HG03039 (cell line): ENCODE data around the gene TPCN2.

ENCODE experiments used
- ATAC-seq: cut with Tn5 transposase; IDR thresholded peaks from one replicate; pipeline ENCODE4 v1.9.1; 2021; ENCODE audit warnings: mild to moderate bottlenecking, moderate library complexity; ENCODE audit not compliant: unreplicated experiment

The TPCN2 gene

GRCh38 chr11:69108030-69108429 lies 59.3 kb downstream of the TPCN2 start:
- ATAC-seq, result no peak

GRCh38 chr11:69108559-69108958 lies 59.8 kb downstream of the TPCN2 start:
- ATAC-seq, result no peak

DNA sequence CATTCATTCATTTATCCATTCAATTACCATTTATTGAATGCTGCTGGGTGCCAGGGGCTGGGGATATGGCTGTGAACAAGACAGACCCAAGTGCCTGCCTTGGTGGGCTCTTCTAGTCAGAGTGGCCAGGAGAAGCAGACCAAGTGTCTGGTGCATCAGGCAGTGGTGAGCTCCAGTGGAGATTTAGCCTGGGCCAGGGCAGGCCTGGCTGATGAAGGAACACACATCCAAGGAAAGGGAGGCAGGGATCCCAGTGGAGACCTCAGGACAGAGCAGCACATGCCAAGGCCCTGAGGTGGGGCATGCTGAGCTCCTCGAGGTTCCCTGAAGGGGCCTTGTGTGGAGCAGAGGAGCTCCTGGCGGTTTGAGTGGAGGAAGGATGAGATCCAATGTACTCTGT lies 60.4 kb downstream of the TPCN2 start:
- no peak for ATAC-seq

- no peak for ATAC-seq
These were observed 61.7 kb downstream of the TPCN2 start for GRCh38 chr11:69110451-69110850.

DNA sequence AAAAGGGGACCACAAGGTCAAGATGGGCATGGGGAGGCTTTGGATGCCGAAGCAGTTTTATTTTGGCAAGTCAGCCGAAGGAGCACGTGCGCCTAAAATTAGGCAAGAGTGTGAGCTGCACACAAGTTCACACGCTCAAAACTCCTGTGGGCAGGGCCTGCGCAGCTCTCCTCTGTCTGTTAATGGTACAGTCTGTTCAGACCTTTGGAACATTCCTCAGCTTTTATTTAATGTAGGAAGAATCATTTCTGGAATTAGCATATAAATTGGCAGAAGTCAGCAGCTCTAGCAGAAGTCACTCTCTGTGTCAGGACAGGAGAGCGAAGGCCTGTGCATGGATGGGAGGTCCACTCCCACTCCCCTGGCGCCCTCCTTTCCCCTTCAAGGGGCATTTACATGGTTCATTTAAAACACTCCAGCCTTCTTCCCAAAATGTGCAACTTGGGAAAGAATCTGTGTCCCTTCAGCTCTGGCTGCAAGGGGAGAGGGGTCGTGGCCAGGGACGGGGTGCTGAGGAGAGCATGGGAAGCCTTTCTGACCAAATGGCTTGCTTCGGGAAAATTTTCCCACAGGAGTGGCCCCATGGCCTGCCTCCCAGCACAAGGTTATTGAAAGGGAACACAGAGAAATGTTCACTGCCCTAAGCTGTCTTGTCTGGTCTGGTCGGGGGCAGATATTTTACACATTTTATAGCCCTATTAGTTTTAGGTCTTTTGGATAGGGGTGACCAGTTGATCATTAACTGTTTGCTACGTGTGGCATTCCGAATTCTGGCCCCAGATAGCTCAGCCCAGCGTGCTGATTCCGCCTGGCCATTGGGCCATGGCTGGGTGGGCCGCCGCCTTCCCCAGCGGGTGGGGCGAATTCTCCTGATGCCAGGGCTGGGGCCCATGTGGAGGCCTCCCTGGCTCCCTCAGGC lies 63.2 kb downstream of the TPCN2 start:
- ATAC-seq, result no peak

GRCh38 chr11:69113226-69113625 lies 64.5 kb downstream of the TPCN2 start:
- ATAC-seq, result no peak

GRCh38 chr11:69113646-69114340 lies 65.1 kb downstream of the TPCN2 start:
- no peak for ATAC-seq

- ATAC-seq, result no peak
These were observed 65.6 kb downstream of the TPCN2 start for GRCh38 chr11:69114362-69114761.

- ATAC-seq, result no peak
These were observed 66.2 kb downstream of the TPCN2 start for GRCh38 chr11:69114811-69115523.

DNA sequence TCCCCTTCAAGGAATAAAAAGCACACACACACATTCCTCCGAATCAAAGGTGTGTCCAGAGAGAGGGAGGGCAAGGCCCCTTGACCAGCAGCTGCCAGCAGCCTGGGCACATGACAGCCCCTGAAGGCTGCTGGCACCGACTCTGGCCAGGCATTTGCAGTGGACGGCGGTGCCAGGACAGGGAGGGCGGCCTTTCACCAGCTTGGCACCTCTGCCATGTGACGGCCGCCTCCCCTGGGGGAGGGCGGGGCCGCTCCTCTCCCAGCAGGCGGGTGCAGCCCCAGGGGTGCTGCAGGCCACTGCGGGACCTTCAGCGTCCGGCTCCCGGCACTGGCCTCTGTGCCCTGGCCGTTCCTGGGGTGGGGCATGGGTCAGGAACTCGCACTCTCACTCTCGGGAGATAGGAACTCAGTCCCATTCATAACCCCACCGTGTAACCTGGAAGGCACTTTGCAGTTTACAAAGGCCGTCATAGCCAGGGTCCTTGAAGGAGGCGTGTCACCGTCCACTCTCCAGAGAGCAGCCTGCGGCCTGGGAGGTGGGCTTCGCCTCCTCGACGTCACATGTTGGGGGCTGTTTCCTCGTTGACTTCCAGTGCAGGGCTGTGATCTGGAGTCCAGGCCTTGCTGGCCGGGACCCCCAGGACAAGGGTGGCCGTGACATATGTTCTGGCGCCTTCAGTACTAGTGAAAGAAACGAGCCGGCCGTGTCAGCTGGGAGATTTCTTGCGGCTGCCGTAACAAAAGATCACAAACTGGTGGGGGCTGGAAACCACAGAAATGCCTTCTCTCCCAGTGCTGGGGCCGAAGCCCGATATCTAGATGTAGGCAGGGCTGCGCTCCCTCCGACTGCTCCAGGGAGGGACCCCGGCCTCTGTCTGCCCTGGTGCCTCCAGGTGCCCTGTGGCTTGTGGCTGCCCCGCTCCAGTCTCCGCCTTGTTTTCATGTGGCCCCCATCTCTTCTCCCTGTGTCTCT lies 67.1 kb downstream of the TPCN2 start:
- no peak for ATAC-seq

- ATAC-seq, result no peak
These were observed 67.9 kb downstream of the TPCN2 start for GRCh38 chr11:69116671-69117070.

GRCh38 chr11:69119190-69119589 lies 70.5 kb downstream of the TPCN2 start:
- no peak for ATAC-seq

- ATAC-seq, result no peak
These were observed 71.6 kb downstream of the TPCN2 start for GRCh38 chr11:69120096-69120875.

GRCh38 chr11:69121021-69121420 lies 72.3 kb downstream of the TPCN2 start:
- no peak for ATAC-seq

GRCh38 chr11:69121621-69122325 lies 73.0 kb downstream of the TPCN2 start:
- no peak for ATAC-seq

DNA sequence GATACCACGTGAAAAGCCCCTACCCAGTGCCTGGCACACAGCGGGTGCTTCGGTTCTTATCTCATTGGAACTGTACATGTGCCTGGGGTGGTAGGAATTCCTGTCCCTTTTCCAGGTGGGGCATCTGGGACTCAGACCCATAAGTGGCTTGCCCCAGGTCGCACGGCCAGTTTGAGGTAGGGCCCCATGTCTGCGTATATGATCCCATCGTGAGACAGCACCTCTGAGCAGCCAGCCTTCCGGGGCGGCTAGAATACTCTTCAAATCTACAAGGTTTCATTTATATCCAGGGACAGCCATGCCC lies 73.5 kb downstream of the TPCN2 start:
- no peak for ATAC-seq

DNA sequence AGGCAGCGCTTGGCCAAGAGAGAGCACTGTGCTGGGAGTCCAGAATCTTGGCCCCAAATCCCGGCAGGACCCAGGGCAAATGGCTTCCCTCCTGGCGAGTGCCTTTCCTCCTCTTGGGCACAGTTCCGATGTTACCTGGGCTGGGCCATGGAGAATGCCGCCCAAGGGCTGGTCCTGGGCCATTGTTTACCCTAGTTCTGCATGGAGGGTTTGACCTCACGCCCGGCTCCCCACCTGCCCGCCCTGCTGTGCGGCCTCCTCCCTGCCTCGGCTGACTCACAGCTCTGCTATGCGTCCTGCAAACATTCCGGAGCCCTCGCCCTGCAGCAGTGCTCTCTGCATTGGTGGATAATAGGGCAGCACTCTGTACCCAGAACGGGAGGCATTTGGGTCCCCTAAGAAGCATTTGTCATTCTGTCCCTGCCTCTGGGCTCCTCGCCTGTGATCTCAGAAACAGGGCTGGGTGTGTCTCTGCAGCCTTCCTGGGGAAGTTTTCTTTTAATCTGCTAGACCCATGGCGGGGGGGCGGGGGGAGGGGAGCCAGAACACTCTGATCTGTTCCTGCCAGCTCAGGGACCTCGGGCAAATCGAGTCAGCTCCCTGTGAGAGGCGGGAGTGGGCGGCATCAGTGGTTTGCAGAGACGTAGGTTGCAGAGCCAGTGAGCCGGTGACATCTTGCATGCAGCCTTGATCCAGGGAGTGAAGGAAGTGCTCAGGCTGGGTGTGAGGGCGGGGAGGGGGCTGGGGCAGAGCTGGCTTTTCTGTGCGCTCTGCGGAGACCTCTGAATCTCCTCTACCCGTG lies 74.1 kb downstream of the TPCN2 start:
- no peak for ATAC-seq
